Lower lobe of right lung (tissue), 2 donors: ENCODE results near the gene NAALADL2. TPM values are rescaled to one million over a fixed set of nuclear protein-coding genes. Genes with fewer than 3 reads are reported as not detected.

ENCODE experiments used
- ATAC-seq, 2 donors: fragments of 200-7000 bp; cut with Tn5 transposase; one replicate each; pipeline ENCODE4 v1.9.1; 2020 to 2022; ENCODE audit warnings: mild to moderate bottlenecking in 2 of 2, moderate library complexity in 2 of 2
- DNase-seq: peaks from one replicate; pipeline ENCODE4 v3.0.0-alpha.2; 2020
- H3K27ac ChIP-seq: fragments of 200-600 bp; one replicate; pipeline ENCODE4 v1.8.0; 2022
- H3K27me3 ChIP-seq: fragments of 200-600 bp; one replicate; pipeline ENCODE4 v1.8.0; 2022; ENCODE audit warnings: low read depth
- H3K36me3 ChIP-seq: fragments of 200-600 bp; one replicate; pipeline ENCODE4 v1.8.0; 2022; ENCODE audit warnings: mild to moderate bottlenecking
- H3K4me1 ChIP-seq: fragments of 200-600 bp; one replicate; pipeline ENCODE4 v1.8.0; 2022
- H3K4me3 ChIP-seq: fragments of 200-600 bp; one replicate; pipeline ENCODE4 v1.8.0; 2022; ENCODE audit warnings: mild to moderate bottlenecking
- H3K9me3 ChIP-seq: fragments of 200-600 bp; one replicate; pipeline ENCODE4 v1.8.0; 2022
- intact Hi-C: fragments of 100-400 bp; cut with DNase I; formaldehyde crosslinking; loops from one replicate; pipeline ENCODE4 v1.11.0; 2022
- total RNA-seq: library from RNA; stranded (reverse); fragmentation: NEBNext Ultra II Directional; extraction: Animal tissue kit (Norgen Biotek cat#: 25700); gene quantifications from one replicate; pipeline ENCODE4 v1.2.1, GENCODE V29; 2021
- TF ChIP-seq, protein P1 (sequence below): fragments of 200-600 bp; IDR thresholded peaks from one replicate; pipeline ENCODE4 v1.8.0; 2022; ENCODE audit warnings: antibody characterized with exemption, mild to moderate bottlenecking
- donor health status: DM: no; HTN: yes; CAD: no; lungs with severe emphysema.

Gene NAALADL2
- total RNA-seq, 1 donor from 2014 or later, result 9.8 TPM

DNA sequence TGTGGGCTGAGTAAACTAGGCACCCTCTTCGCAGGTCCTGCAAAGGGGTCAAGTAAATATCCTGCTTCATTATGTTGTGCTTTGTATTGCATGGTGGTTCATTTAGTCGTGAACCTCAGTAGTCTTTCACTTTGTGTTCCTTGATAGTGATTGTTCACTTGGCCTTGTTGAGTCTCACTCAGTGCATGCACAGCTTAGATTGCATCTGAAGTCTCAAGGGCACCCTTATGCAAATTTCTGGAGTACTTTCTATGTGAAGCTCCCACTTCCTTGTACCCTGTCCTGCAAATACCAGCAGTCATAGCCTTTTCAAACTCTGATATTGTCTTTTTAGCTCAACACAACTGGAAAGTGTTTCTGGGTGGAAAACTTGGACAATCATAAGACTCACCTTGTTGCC lies 519.2 kb downstream of the NAALADL2 start:
- DNase-seq (no peak), ATAC-seq (peak in 1 of 2 donors; percentile 51)
- H3K9me3 ChIP-seq, result no peaks in the 10 kb centered on the region
- TF ChIP-seq, protein P1, sequence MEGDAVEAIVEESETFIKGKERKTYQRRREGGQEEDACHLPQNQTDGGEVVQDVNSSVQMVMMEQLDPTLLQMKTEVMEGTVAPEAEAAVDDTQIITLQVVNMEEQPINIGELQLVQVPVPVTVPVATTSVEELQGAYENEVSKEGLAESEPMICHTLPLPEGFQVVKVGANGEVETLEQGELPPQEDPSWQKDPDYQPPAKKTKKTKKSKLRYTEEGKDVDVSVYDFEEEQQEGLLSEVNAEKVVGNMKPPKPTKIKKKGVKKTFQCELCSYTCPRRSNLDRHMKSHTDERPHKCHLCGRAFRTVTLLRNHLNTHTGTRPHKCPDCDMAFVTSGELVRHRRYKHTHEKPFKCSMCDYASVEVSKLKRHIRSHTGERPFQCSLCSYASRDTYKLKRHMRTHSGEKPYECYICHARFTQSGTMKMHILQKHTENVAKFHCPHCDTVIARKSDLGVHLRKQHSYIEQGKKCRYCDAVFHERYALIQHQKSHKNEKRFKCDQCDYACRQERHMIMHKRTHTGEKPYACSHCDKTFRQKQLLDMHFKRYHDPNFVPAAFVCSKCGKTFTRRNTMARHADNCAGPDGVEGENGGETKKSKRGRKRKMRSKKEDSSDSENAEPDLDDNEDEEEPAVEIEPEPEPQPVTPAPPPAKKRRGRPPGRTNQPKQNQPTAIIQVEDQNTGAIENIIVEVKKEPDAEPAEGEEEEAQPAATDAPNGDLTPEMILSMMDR, result no peak
- no peaks in the 10 kb centered on the region for H3K27me3 ChIP-seq
- H3K4me1 ChIP-seq, result no peaks in the 10 kb centered on the region
- no peak overlapping the region for H3K4me3 ChIP-seq
- intact Hi-C loops, result no loop called here
- H3K36me3 ChIP-seq, result no peaks in the 10 kb centered on the region
- no peak overlapping the region for H3K27ac ChIP-seq

DNA sequence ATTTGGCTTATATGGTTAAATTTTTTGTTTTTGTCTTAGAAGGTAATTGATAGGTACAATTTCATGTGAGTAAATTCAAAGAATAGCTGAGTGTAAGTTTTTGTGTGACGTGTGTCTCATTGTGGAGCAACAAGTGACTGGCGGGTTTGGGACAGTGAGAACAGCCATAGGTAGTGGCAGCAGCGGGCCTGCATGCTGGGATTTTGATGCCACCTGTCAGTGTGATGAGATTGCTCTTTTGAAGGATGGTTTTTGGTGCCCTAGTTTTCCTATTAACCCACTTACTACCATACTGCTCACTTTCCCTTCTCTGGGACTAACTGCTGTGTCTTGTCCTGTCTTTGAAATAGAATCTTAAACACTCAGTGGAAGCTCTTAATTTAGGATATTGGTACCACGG lies 522.6 kb downstream of the NAALADL2 start:
- DNase-seq (no peak), ATAC-seq (no peak)
- no peaks in the 10 kb centered on the region for H3K9me3 ChIP-seq
- intact Hi-C loops, result no loop called here
- H3K4me3 ChIP-seq, result no peak overlapping the region
- TF ChIP-seq, protein P1, result no peak
- H3K27ac ChIP-seq, result no peak overlapping the region
- H3K36me3 ChIP-seq, result no peaks in the 10 kb centered on the region
- H3K4me1 ChIP-seq, result no peaks in the 10 kb centered on the region
- no peaks in the 10 kb centered on the region for H3K27me3 ChIP-seq

DNA sequence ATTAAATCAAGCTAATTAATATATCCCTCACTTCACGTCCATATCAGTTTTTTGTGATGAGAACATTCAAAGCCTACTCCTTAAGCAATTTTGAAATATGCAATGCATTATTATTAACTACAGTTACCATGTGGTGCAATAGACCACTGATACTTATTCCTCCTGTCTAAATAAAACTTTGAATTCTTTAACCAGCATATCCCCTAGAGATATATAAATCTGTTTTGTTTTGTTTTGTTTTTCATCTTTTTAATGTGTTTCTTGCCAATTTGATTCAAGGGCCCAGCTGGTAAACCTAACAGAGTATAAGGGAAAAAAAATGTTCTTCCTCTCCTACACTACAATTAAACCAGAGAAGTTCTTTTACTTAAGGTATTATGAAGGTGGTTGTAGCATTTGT lies 524.2 kb downstream of the NAALADL2 start:
- intact Hi-C loops, result no loop called here
- no peaks in the 10 kb centered on the region for H3K36me3 ChIP-seq
- no peaks in the 10 kb centered on the region for H3K27me3 ChIP-seq
- H3K27ac ChIP-seq, result no peak overlapping the region
- DNase-seq (no peak), ATAC-seq (no peak)
- TF ChIP-seq, protein P1, result no peak
- no peaks in the 10 kb centered on the region for H3K9me3 ChIP-seq
- H3K4me1 ChIP-seq, result no peaks in the 10 kb centered on the region
- H3K4me3 ChIP-seq, result no peak overlapping the region

DNA sequence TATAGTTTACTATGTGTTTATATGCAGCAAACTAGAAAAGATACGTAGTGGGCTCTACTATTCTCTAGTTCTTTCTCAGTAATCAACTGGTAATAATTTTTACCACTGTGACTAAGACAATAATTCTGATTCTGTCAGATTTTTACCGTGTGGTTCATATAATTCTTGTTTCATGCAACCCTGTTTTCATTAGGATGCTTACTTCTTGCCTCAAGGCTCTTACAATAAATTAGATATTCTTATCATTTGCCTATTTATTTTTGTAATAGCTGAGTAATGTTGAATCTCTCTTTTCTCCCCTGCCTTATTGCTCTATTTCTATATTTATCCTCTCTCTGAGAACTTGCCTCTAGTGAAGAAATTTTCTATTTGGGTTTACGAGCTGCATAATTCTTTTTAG lies 524.7 kb downstream of the NAALADL2 start:
- DNase-seq, result no peak
- Histone ChIP-seq H3K27ac (no peak overlapping the region), H3K27me3 (no peaks in the 10 kb centered on the region), H3K9me3 (no peaks in the 10 kb centered on the region), H3K4me3 (no peak overlapping the region), H3K4me1 (no peaks in the 10 kb centered on the region), H3K36me3 (no peaks in the 10 kb centered on the region)
- TF ChIP-seq, protein P1, result no peak
- intact Hi-C loops, result no loop called here
- no peak for ATAC-seq

DNA sequence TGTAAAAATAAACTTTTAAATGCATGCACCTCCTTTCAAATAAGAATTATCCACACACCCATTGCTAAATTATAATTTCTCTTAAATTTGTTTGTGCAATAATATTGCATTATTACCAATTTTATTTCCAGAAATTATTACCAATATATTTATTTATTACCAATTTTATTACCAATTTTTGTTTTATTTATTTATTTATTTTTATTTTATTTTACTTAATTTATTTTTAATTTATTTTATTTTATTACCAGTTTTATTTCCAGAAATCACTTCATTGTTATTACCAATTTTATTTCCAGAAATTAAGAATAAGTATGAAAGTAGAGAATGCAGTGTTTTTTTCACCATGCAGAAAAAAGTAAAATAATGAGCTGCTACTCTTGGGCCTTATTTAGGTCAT lies 525.4 kb downstream of the NAALADL2 start:
- H3K27ac ChIP-seq, result no peak overlapping the region
- no peak overlapping the region for H3K4me3 ChIP-seq
- ATAC-seq (no peak), DNase-seq (no peak)
- H3K36me3 ChIP-seq, result no peaks in the 10 kb centered on the region
- no peaks in the 10 kb centered on the region for H3K27me3 ChIP-seq
- H3K9me3 ChIP-seq, result no peaks in the 10 kb centered on the region
- TF ChIP-seq, protein P1, result no peak
- H3K4me1 ChIP-seq, result no peaks in the 10 kb centered on the region
- intact Hi-C loops, result no loop called here

DNA sequence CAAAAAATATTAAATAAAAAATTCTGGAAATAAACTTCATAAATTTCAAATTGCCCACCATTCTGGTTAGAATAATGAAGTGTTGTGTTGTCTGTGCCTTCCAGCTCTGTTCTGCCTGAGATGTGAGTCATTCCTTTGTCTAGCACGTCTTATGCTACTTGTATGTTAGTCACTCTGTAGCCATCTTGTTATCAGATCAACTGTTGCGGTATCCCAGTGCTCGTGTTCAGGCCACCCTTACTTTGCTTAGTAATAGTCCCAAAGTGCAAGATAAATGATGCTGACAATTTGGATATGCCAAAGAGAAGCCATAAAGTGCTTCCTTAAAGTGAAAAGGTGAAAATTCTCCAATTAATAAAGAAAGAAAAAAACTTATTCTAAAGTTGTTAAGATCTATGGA lies 527.5 kb downstream of the NAALADL2 start:
- Histone ChIP-seq H3K27ac (no peak overlapping the region), H3K27me3 (no peaks in the 10 kb centered on the region), H3K36me3 (no peaks in the 10 kb centered on the region), H3K4me1 (no peaks in the 10 kb centered on the region), H3K4me3 (no peak overlapping the region), H3K9me3 (no peaks in the 10 kb centered on the region)
- ATAC-seq (no peak), DNase-seq (no peak)
- intact Hi-C loops, result no loop called here
- TF ChIP-seq, protein P1, result no peak
